Superior temporal gyrus (tissue), 1 donor: ENCODE results near the gene ZNF496.
"Not testable (repeated sequence)": the region's sequence is repeated elsewhere in the genome, so short reads cannot be mapped to it uniquely, and the experiment has no call there.

ENCODE experiments used
- DNase-seq: peaks from one replicate; pipeline ENCODE4 v3.0.0-alpha.2; 2016; ENCODE audit errors: extremely low spot score

The ZNF496 gene

DNA sequence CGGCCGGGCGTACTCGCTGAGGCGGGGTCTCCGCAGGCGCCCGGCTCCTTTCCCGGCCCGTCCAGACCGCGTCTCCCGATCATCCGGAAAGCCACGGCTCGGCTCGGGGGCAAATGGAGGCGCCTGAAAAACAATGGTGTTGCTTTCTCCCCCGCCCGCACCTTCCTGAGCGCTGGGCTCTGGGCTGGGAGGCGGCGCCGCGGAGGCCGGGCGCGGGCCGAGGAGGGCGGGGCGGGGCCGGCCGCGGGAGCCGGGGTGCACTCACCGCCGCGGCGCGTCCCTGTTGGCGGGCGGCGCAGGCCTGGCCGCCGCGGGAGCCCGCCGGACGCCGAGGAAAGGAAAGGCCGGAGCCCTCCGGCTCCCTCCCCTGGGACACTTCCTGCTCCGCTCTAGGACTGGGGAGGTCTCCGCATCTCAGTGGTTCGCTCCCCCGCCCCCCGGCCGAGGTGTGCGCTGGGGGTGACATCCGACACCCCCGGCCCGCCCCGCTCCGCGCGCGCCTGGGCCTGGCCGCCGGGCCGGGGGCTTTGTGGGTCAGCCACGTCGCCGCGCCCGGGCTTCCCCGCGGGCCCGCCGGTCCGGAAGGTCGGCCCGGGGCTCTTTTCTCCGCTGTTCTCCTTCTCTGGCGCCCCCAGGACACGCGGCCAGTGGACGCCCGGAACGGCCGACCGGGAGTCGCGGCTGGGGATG lies at the start of gene ZNF496:
ZNF496 (minus strand) TSS at position 343 of the 690 bp plus-strand sequence. CDS start 2,289 bp downstream, outside the sequence.
- peak; percentile 55 for DNase-seq

DNA sequence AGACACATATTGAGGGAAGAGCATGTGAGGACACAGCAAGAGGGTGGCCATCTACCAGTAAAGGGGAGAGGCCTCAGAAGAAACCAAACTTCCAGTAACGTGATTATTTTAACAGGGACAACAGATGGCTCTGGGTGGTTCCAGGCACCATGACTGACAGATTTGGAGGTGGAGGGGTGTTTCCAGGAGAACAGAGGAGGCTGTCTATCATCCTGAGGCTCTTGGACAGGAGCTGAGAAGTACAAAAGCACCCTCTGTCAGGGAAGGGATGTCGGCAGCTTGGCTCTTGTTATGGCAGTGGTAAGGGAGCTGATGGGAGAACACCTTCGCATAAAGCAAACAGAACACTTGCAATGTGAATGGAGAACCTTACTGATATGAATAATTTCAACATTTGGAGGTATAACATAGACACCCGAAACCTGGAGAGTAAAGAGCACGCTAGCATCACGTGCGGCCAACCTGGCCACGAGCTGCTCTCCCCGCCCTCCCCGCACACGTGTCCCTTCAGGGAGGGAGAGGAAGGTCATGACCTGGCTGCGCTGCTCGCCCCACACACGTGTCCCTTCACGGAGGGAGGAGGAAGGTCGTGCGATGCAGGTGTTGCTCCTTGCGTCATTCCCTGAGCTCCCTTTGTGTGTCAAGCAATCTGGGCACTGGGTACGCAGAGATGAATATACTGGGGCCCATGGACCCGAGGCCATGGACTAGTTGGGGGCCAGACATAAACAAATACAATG lies 46.8 kb upstream of the ZNF496 start:
- no peak for DNase-seq

GRCh38 chr1:247377656-247378055 lies 46.0 kb upstream of the ZNF496 start:
- not testable (repeated sequence) for DNase-seq

GRCh38 chr1:247376659-247377058 lies 45.0 kb upstream of the ZNF496 start:
- no peak for DNase-seq

DNA sequence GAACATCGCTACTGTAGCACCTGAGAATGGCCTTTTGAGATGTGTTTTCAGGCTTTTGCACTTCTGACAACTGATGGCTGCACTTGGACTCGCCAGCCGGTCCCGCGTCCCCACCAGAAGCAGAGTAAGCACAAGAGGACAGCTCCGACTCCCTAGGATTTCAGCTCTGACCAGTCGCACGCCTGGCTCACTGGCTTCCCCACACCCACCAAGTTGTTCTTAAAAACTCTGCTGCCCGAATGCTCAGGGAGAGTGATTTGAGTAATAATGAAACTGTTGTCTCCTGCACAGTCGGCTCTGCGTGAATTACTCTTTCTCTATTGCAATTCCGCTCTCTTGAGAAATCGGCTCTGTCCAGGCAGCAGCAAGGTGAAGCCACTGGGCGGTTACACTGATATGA lies 44.1 kb upstream of the ZNF496 start:
- DNase-seq: no peak

DNA sequence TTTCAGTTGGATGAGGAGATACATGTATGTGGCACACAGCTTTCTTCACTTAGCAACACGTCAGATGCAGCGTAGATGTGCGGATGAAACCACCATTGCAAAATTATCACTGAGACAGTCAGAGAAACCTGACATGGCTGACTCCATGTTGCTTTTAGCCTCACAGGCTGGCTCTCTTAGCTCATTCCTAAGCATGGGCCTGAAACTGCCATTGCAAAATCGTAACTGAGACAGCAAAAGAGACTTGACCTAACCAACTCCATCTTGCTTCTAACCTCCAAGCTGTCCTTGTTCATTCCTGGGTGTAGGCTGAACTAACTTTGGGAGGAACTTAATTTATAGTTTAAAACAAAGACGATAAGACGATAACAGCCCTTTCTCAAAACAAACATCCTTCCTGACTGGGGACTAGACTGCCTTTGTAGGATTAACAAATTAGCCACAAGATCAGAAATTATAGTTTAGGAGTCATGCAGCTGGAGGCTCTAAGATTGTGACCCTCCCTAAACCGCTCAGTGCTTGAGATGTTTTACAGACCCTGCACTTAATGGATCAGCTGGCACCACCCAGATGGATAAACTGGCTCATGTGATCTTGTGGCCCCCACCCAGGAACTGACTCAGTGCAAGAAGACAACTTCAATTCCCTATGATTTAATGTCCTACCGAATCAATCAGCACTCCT lies 43.1 kb upstream of the ZNF496 start:
- not testable (repeated sequence) for DNase-seq

- no peak for DNase-seq
Observed at GRCh38 chr1:247373721-247374141, 42.1 kb upstream of the ZNF496 start.

GRCh38 chr1:247371801-247372259 lies 40.2 kb upstream of the ZNF496 start:
- DNase-seq: no peak

DNA sequence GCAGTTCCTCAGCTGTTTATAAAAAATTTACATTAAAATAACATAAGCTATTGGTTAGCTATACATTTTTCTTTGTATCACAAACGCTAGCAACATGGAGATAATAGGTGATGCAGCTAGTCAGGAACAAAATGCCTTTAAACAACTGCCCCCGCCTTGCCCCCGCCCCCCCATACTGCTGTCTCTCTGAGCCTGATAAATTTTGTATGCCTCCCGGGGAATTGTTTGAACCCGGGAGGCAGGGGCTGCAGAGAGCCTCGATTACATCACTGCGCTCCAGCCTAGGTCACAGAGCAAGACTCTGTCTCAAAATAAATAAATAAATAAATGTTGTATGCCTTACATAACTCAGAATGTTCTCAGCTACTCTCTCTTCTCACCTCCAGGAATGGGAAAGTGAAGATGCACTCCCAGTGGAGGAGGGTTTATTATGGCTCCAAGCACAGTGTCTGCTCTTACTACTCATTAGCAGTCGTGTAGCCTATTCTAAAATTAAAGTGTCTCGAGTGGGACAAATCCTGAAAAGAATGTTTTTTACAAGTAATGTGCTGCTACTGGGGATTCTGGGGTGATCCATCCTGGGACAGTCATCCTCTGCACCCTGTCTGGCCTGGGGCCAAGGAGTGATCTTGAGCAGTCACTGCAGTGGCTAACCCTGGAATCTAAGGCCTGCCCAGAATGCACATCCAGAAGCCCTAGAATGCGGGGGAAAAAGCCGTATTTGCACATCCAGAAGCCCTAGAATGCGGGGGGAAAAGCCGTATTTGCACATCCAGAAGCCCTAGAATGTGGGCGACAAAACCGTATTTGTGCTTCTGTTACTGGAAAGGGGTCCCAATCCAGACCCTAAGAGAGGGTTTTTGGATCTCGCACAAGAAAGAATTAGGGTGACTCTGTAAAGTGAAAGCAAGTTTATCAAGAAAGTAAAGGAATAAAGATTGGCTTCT lies 39.4 kb upstream of the ZNF496 start:
- DNase-seq: peak; percentile 42

DNA sequence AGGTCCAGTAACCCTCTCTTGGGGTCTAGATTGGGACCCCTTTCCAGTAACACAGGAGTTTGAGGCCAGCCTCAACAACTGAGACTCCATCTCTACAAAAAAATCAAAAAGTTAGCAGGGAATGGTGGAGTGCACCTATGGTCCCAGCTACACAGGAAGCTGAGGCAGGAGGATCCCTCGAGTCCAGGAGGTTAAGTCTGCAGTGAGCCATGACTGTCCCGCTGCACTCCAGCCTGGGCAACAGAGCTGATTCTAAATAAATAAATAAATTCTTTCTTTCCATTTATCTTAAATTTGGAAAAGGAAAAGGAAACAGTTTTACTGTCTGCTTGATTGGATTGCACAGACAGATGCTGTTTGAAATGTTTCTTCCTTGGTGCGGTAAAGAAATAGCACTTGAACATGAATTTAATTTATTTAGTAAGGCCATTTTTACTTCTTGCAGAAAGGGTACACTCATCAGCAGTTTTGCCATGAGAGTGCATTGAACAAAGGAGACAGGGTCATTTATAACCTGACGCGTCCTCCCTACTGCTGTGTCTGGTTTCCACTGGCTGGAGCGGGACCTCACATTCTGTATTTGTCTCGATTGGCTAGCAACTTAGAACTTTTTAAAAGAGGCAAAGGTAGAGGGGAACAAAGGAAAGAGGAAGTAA lies 37.0 kb upstream of the ZNF496 start:
- DNase-seq: no peak

DNA sequence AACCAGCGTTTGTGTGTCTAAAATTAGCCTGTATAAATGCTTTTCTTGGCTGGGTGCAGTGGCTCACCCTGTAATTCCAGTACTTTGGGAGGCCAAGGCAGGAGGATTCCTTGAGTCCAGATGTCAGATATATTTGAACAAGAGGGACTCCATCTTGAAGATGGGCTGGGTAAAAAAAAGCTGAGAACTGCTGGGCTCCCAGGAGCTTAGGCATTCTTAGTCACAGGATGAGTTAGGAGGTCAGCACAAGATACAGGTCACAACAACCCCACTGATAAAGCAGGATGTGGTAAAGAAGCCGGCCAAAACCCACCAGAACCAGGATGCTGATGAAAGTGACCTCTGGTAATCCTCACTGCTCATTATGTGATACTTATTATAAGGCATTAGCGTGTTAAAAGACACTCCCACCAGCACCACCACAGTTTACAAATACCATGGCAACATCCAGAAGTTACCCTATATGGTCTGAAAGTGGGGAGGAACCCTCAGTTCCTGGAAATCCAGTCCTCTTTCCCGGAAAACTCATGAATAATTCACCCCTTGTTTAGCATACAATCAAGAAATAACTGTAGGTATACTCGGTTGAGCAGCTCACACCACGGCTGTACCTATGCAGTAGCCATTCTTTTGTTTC lies 36.2 kb upstream of the ZNF496 start:
- no peak for DNase-seq

- DNase-seq: no peak
Observed at GRCh38 chr1:247366926-247367645, 35.4 kb upstream of the ZNF496 start.

- not testable (repeated sequence) for DNase-seq
Observed at GRCh38 chr1:247366345-247366744, 34.7 kb upstream of the ZNF496 start.

DNA sequence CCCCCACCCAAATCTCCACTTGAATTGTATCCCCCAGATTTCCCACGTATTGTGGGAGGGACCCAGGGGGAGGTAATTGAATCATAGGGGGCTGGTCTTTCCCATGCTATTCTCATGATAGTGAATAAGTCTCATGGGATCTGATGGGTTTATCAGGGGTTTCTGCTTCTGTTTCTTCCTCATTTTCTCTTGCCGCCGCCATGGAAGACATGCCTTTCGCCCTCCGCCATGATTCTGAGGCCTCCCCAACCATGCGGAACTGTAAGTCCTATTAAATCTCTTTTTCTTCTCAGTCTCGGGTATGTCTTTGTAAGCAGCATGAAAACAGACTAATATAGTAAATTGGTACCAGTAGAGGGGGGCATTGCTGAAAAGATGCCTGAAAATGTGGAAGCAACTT lies 33.4 kb upstream of the ZNF496 start:
- DNase-seq: no peak

GRCh38 chr1:247363000-247363399 lies 31.3 kb upstream of the ZNF496 start:
- not testable (repeated sequence) for DNase-seq

- DNase-seq: no peak
Observed at GRCh38 chr1:247362153-247362552, 30.5 kb upstream of the ZNF496 start.

GRCh38 chr1:247360991-247361731 lies 29.5 kb upstream of the ZNF496 start:
- DNase-seq: no peak

- DNase-seq: no peak
Observed at GRCh38 chr1:247360116-247360898, 28.6 kb upstream of the ZNF496 start.
